Lung (tissue), 12 donors: Measurements from ENCODE around the gene LGALS4. TPM values are rescaled to one million over a fixed set of nuclear protein-coding genes. Genes with fewer than 3 reads are reported as not detected.
"Not testable (repeated sequence)": the region's sequence is repeated elsewhere in the genome, so short reads cannot be mapped to it uniquely, and the experiment has no call there.

ENCODE experiments used
- ATAC-seq: fragments of 200-7000 bp; cut with Tn5 transposase; one replicate; pipeline ENCODE4 v1.9.1; 2020; ENCODE audit warnings: moderate number of reproducible peaks; ENCODE audit not compliant: insufficient read depth, low FRiP score
- DNase-seq, 3 donors: peaks; one replicate each; pipeline ENCODE4 v3.0.0-alpha.2; 2013 to 2017
- H3K27ac ChIP-seq, 2 donors: one replicate each; pipeline ENCODE4 v1.5.1; 2013; ENCODE audit warnings: mild to moderate bottlenecking in 2 of 2, moderate library complexity in 2 of 2, control low read depth in 1 of 2, inconsistent platforms in 1 of 2, low read depth in 1 of 2, low read length in 1 of 2
- H3K27me3 ChIP-seq, 3 donors: one replicate each; pipeline ENCODE4 v1.5.1; 2013; ENCODE audit warnings: low read length in 2 of 3; ENCODE audit not compliant: control insufficient read depth in 3 of 3, insufficient read depth in 3 of 3
- H3K36me3 ChIP-seq, 4 donors: one replicate each; pipeline ENCODE4 v1.5.1; 2013; ENCODE audit warnings: low read length in 4 of 4, mild to moderate bottlenecking in 1 of 4, moderate library complexity in 1 of 4; ENCODE audit not compliant: control insufficient read depth in 4 of 4, insufficient read depth in 4 of 4
- H3K4me1 ChIP-seq, 5 donors: one replicate each; pipeline ENCODE4 v1.5.1; 2013; ENCODE audit warnings: low read length in 5 of 5, mild to moderate bottlenecking in 2 of 5, moderate library complexity in 1 of 5; ENCODE audit not compliant: control insufficient read depth in 5 of 5, insufficient read depth in 5 of 5
- H3K4me3 ChIP-seq: one replicate; pipeline ENCODE4 v1.5.1; 2013; ENCODE audit warnings: mild to moderate bottlenecking, control low read depth, moderate library complexity
- H3K9ac ChIP-seq, 2 donors: one replicate each; pipeline ENCODE4 v1.5.1; 2013; ENCODE audit warnings: low read length in 2 of 2, control low read depth in 1 of 2; ENCODE audit not compliant: insufficient read depth in 1 of 2
- H3K9me3 ChIP-seq, 4 donors: one replicate each; pipeline ENCODE4 v1.5.1; 2013; ENCODE audit warnings: low read length in 3 of 4, mild to moderate bottlenecking in 1 of 4, moderate library complexity in 1 of 4; ENCODE audit not compliant: control insufficient read depth in 4 of 4, insufficient read depth in 3 of 4
- CTCF ChIP-seq: IDR thresholded peaks from 2 replicates; pipeline ENCODE4 v1.5.1; 2012; ENCODE audit warnings: mild to moderate bottlenecking; ENCODE audit errors: control extremely low read depth, extremely low read depth
- WGBS, 2 donors: extraction: QIAGEN DNeasy Blood & Tissue Kit; methylation state at CpG; one replicate each; pipeline ENCODE4 v1.1.7; 2013; 5-methylcytosine and 5-hydroxymethylcytosine counted together
- polyA plus RNA-seq, 2 donors: library from polyadenylated mRNA; stranded (reverse); fragments of 200-250 nt; gene quantifications; one replicate each; pipeline ENCODE4 v1.2.1, GENCODE V29; 2013
- total RNA-seq, 2 donors: library from RNA; depleted of rRNA in 1 of 2; stranded (reverse); fragments of >200 nt in 1 of 2; gene quantifications; one replicate each; pipeline ENCODE4 v1.2.1, GENCODE V29; 2014 to 2021
- donor health status: control.
- donor health status: control.
- donor health status: Bipolar disorder and iron deficiency.
- donor health status: healthy.
- donor health status: DM: yes; HTN: yes; CAD: no.

LGALS4 gene
- total and polyA plus RNA-seq, 4 donors = 0.39 to 4.1 (median 2.6) TPM

GRCh38 chr19:38793671-38794070 is 19.1 kb downstream of the LGALS4 start:
- H3K27ac ChIP-seq = no peak overlapping the region

DNA sequence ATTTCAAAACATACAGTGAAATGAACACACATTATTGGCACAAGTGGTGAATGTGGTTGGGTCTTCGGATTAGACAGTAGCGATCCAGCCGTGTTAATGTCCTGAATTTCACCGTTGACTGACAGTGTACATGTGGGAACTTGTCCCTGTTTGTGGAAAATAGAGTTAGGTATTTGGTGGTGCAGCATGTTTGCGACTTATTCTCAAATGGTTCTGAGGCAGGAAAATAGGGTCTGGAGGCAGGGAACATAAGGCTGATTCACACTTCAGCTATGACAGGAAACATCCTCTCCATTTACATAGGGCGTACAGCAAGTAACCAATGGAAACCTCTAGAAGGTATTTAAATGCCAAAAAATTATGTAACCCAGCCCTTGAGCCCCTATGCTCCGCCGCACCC is 19.6 kb downstream of the LGALS4 start:
- Histone ChIP-seq H3K9ac (no peak overlapping the region), H3K4me3 (no peak overlapping the region), H3K27me3 (no peaks in the 10 kb centered on the region), H3K27ac (no peak overlapping the region), H3K9me3 (no peaks in the 10 kb centered on the region), H3K4me1 (peaks cover 0 to 4% (median 0%) of the 10 kb centered on the region in 5 donors), H3K36me3 (no peaks in the 10 kb centered on the region)
- no peak for TF ChIP-seq CTCF
- ATAC-seq = no peak
- no peak for DNase-seq
- 71 to 82% methylated on average over 8 of the region's 8 CpGs for WGBS, 2 donors

More at GRCh38 chr19:38793671-38794070, 19.1 kb downstream of the LGALS4 start:
- no peak overlapping the region for H3K4me3 ChIP-seq
- TF ChIP-seq CTCF = no peak
- no peaks in the 10 kb centered on the region for H3K9me3 ChIP-seq
- peaks cover 0 to 4% (median 0%) of the 10 kb centered on the region in 5 donors for H3K4me1 ChIP-seq
- no peaks in the 10 kb centered on the region for H3K27me3 ChIP-seq
- no peak overlapping the region for H3K9ac ChIP-seq
- WGBS, 2 donors = 95 to 96% methylated on average over 5 of the region's 5 CpGs
- H3K36me3 ChIP-seq = no peaks in the 10 kb centered on the region
- no peak for ATAC-seq
- DNase-seq = no peak

DNA sequence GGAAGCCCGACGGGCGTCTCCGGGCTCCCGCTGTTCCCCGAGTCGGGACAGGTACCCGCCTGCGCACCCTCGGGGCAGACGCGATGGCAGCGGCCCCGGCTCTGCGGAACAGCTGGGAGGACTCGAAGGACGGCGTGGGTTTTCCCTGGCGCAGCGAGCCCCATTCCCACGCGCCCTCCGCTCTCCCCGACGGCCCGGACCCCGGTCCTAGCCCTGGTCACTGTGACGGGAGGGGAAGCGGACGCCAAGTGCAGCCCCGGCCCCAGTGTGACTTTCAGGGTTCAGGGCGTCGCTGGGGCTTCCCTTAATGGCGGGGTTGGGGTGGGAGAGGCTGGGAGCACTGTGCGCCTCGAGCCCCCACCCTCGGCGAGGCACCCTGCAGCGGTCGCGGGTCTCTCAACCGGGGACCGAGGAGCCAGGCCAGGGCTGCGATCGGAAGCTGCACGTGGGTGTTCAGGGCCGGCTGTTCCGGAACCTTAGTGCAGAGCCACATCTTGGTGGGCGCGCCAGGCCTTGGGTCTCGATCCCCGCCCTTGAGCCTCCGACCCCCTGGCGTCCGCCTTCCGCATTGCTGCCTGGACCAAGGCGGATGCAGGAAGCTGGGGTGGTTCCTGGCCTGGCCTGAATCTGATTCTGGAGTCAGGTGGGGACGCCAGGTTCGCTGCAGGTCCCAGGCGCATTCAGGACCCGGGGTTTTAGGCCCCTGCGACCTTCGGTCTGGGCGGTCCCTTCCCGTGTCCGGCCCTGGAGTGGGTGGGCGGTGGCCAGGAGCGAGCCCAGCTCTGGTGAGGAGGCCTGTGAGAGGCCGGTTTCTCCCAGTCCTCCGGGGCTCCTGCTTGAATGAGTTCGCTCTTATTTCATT is 20.3 kb downstream of the LGALS4 start:
- Histone ChIP-seq H3K4me1 (peaks cover 0 to 4% (median 0%) of the 10 kb centered on the region in 5 donors), H3K27ac (no peak overlapping the region), H3K9ac (no peak overlapping the region), H3K9me3 (no peaks in the 10 kb centered on the region), H3K36me3 (no peaks in the 10 kb centered on the region), H3K4me3 (no peak overlapping the region), H3K27me3 (no peaks in the 10 kb centered on the region)
- WGBS, 2 donors = 10 to 15% methylated on average over 57 to 63 of the region's 71 CpGs
- peak; percentile 9 for TF ChIP-seq CTCF
- ATAC-seq (no peak), DNase-seq (peak; percentile 36 to 61 (median 53))

- H3K4me1 ChIP-seq, H3K27ac ChIP-seq, H3K4me3 ChIP-seq, H3K9ac ChIP-seq, H3K36me3 ChIP-seq, H3K9me3 ChIP-seq, DNase-seq, H3K27me3 ChIP-seq: not testable (repeated sequence)
- no CpG with 5 or more reads among the region's 40 CpGs for WGBS, 2 donors
- peak; percentile 88 for ATAC-seq
Measured at GRCh38 chr19:38791451-38792064, 21.2 kb downstream of the LGALS4 start.

DNA sequence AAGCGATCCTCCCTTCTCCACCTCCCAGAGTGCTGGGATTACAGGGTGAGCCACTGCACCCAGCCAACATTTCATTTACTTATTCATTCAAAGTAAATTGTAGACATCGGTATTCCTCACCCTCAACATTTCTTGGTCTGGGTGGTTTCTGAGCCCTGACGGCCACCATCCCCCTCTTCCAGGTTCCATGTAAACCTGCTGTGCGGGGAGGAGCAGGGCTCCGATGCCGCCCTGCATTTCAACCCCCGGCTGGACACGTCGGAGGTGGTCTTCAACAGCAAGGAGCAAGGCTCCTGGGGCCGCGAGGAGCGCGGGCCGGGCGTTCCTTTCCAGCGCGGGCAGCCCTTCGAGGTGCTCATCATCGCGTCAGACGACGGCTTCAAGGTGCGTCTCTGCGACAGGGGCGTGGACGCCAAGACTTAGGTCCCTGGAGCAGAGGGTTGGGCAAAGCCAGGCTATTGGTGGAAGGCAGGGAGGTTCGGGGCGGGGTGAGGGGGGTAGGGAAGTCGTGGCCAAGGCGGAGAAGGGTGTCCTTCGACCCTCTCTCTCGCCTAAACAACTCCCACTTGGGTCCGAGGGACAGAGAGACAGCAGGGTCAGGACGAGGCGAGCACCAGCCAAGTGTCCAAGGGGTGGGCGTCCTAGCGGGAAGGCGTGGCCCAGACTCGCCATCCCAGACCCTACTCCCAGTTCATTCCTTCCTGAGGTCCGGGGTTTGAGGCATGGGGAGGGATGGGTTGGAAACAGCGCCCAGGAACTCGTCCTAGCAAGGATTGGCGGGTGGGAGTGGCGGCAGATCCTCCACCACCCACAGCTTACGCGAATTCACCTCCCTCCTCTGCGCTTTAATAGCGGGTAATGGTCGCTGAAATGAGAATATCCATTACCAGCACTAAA is 22.0 kb downstream of the LGALS4 start:
- not testable (repeated sequence) for ATAC-seq, H3K4me3 ChIP-seq, H3K27ac ChIP-seq, H3K4me1 ChIP-seq, H3K27me3 ChIP-seq, H3K9ac ChIP-seq, DNase-seq, H3K36me3 ChIP-seq, H3K9me3 ChIP-seq
- WGBS, 2 donors = 65 to 81% methylated on average over 13 to 18 of the region's 49 CpGs
